ENCODE results near the gene ASCC3.
A peak's percentile ranks its signal among the peaks of the same experiment; 100 is the strongest.

The ASCC3 gene

DNA sequence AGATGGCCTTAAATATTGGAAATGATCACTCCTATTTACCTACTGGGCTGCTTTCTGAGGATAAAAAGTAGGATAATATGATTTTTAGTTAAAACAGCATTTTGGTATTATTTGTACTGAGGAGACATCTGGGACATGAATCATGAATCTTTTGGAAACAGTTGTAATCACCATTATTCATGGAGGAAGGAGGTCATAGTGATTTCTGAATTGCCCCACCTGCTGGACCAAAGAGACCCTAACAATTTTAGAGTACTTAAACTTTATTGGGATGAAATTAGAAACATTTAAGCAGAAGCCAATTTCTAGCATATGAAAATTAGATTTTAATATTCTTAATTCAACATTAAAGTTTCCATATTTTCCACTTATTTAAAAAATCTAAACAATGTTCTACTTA is 308.0 kb downstream of the ASCC3 start:
- peak in 2 of 3 donors; percentile 7 to 8 for DNase-seq

DNA sequence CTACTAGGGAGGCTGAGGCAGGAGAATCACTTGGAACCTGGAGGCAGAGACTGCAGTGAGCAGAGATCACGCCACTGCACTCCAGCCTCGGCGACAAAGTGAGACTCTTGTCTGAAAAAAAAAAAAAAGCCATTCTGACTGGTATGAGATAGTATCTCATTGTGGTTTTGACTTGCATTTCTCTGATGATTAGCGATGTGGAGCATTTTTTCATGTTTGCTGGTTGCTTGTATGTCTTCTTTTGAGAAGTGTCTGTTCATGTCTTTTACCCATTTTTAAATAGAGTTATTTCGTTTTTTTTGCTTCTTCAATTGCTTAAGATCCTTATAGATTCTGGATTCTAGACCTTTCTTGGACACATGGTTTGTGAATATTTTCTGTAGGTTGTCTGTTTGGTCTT is 312.9 kb downstream of the ASCC3 start:
- no peak for DNase-seq

DNA sequence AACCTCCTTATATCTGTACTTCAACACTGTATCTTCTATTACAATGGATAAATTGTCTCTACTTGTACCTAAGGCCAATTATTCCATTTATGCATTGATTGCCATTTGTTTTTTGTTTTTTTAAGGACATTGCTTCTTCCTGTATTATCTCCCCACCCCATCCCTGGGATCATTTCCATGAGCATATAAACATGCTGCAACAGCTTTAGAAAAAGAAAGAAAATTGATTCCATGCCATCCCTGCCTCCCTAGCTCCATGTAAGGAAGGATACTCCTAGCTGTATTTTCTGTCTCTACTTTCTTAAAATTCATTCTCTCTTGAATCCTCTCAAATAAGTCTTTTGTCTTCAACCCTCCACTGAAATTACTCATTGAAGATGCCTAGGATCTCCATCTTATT is 314.6 kb downstream of the ASCC3 start:
- no peak for DNase-seq

DNA sequence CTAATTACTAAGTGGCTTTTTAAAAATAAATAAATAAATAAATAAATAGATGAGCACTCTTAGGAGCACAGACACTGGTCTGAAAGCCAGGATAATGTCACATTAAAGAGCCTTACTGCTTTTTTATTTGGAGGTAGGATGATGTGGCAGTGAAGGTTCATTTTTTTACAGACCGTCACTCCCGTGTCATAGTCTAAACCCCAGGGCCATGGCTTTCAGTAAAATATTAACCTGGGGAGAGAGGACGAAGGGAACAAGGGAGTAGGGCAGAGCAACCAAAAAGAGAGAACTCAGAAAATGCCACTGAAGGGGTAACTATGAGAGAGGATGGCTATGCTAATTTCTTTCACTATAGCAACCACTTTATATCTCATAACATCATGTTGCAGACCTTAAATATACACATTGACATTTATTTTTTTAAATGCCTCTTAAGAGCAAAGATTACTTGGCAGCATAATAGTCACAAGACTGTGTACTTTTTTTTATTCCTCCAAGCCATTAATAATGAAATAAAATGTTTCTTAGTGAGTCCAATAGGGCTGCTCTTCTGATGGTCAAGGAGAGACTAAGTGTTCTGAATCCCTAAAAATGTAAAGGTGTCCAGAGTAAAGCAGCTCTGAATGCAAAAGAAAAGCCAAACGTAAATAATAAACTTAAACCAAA is 315.6 kb downstream of the ASCC3 start:
- no peak for DNase-seq

DNA sequence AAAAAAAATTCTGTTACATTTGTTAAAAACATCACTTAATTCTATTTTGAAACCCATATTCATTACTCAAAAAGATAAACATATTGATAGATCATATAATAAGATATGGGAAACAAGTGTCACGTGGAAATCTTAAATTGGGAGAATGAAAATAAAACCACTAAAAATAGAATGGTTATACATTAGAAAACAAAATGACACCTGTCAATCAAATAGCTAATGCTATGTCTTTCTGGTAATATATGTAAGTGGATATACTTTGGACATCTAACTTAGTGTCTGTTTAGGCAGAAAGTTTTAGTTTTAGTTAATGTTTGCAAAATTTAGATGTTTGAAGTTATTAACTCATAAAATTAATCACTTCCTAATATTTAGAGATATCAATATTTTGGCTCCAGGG is 321.3 kb downstream of the ASCC3 start:
- DNase-seq, result no peak

DNA sequence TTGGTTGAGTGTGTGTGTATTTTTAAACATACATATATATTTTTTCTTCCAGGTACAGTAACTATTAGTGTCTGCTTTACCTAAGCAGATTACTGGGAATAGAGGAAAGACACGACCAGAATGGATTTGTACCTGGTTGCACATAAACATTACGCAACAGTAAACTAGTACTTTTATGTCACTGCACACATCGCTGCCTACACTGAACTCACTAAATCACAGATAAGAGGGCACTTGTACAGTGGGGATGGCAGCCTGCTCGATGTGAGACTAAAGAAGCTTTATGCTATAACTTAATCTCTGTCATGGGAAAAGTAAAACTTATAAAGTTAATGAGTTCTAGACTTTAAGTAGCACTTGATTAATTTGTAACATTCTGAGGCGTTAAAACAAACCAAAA is 326.9 kb downstream of the ASCC3 start:
- no peak for DNase-seq

DNA sequence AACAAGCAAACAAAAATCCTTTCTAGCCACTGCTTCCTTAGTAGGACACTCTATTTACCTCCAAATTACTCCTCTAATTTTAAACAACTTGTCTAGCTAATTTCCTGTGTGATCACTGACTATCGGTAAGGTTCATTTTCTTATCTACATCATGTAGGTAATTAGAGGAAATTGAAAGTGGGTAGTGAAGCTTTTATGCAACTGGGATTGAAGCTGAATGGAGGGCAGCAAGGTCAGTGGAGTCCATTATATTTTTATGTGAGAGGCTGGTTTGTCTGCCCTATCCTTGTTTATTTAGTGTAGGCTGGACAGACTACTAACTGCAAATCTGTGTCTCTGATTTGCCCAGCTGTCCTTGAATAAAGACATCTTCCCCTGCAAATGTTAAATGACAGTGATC is 327.9 kb downstream of the ASCC3 start:
- DNase-seq, result no peak

DNA sequence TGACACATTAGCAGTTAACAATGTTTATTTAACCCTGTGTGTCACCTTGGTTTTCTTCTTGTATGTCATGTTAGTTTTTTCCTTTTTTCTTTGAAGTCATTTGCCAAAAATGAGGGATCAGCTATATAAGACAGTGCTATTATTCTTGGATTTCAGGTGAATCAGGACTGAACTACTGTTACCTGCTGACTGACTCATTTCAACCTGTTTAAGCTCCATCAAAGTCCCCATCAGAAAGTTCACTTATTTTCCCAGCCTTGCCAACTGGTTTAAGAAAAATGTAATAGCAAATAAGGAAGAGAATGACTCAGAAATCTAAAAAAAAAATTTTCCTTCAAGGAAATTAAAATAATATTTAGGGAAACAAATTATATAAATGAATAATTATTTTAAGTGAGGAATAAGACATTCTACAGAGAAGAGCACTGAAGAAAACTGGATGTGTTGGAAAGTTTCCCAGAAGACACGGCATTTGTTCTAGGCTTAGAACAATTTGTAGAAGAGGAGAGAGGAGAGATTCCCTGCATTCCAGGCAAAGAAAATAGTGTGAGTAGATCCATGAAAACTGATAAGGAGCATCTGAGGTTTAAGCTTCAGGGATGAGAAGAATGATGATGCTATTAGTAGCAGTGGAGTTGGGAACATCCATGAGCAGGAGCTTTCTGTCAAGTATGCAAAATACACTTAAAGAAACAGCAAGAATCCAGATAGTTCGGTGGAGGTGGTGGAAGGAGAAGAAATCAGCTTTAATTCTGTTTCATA is 331.5 kb downstream of the ASCC3 start:
- DNase-seq, result no peak

DNA sequence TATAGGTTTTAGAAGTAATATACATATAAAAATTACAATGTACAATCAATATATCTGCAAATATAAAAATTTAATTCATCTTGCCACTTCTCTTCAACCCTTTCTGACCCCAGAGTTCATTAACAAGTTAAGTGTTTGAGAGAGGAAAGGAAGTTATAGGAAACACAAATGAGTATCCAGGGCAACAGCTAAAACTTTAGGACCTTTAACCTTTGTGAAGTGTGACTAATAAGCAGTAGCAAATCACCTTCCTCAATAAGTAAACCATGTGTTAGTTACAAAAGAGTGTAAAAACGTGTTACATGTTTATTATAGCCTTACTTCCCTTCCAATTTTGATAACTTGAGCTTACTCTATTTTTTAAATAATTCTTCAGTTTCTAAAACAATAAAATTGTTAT is 343.0 kb downstream of the ASCC3 start:
- no peak for DNase-seq

DNA sequence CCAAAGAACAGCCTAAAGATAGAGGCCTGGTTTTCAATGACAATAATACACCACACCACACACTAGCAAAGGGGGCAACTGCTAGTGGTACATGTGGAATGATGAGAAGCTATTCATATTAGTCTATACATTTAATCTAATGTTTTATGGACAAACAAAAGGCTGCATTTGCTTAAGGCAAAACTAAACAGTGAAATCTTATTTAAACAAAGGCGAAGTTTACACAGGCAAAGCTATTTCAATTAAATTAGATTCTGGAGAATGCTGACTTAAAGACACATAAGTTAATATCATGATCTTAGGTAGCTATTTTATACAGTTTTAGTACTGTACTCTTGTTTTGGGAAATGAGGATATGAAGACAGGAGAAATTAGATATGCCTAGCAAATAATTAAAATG is 362.5 kb downstream of the ASCC3 start:
- DNase-seq, result no peak

DNA sequence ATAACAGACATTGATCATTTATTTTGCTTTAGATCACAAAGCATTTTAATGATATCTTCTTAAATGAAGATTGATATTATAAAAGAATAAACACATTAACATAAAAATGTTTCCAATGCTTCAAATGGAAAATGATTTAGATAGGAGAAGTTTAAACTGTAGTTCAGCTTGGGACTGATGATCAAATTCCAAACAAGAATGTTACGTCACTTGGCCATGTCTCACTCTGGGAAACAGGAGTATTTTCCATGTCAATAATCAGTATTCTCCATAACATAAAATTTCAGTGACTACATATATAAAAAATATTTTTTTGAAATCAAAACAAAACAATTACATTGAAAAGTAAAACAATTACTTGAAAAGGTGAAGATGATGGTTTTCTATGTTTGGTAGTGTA is 363.5 kb downstream of the ASCC3 start:
- DNase-seq, result no peak

DNA sequence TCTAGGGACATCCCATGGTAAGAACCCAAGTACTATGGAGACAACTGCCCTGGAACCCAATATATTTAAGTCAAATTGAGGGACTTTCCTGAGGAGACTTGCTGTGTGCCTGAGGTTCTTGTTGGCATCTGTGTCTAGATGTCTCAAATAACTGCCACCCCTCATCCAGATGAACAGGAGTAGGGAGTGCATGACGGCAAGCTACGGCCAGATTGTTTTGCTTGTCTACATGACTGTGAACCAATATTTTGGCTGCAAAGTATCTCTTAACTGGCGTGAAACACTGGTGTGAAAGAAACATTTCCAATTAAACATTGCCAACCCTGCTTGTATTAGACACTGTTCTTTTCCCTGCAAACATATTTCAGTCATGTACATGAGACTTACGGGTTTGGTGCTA is 364.0 kb downstream of the ASCC3 start:
- no peak for DNase-seq

DNA sequence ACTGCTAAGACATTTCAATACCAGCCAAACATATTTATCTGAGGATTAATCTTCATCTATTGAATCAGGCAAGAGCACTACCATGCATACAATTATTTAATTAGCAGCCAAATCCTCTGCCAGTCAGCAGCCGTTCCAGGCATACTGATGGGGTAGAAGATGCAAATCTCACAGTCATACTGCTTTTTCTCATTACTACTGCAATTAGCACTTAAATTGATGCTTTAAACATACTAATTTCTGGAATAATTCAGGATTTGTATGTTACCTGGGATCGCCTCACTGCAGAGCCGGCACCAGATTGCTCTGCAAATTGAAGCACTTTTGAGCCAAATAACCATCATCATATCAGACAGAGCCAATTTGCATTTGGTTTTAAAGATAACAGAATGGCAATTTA is 366.5 kb downstream of the ASCC3 start:
- no peak for DNase-seq

DNA sequence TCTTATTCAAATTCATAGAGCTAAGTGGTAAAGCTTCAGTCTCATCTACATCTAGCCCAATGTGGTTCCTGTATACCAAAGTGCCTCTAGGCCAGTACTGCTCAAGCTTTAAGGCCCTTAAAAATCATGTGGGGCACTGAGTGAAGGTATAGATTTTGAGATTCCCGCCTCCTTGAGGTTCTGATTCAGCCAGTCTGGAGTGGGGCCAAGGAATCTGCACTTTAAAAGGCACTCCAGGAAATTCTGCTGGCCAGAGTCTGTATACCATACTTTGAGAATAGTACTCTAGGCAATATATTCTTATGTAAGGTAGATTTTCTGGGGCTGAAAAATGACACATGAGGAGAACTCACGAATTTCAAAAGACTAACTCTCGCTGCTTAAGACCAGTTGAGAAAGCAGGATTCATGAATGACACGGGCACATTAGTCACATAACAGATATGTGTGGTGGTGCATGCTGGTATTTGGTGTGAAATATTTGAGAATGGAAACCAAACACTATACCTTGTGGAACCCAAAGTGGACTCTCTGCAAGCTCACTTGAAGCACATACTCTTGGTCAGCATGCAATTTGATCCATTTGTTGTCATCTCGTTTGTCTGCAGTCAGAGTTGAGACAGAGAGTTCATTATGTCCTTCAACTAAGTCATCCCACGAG is 368.8 kb downstream of the ASCC3 start:
- no peak for DNase-seq

DNA sequence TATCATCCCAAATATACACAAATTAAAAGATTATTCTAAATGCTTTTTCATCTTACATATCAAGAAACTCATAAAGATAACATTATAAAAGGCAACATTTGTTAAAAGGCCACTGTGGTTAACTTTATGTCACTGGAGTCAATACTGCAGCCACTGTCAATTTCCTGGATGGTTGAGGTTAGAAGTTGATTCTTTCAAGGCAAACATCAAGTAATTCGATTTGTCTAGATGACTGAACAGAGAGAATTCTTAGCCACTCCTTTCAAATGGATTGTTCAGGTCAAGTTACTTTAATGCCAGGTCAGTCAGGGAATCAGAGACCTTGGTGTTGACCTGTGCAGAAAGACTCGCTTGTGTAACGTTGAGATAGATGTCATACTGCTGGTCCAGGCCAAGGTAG is 372.0 kb downstream of the ASCC3 start:
- DNase-seq, result no peak

DNA sequence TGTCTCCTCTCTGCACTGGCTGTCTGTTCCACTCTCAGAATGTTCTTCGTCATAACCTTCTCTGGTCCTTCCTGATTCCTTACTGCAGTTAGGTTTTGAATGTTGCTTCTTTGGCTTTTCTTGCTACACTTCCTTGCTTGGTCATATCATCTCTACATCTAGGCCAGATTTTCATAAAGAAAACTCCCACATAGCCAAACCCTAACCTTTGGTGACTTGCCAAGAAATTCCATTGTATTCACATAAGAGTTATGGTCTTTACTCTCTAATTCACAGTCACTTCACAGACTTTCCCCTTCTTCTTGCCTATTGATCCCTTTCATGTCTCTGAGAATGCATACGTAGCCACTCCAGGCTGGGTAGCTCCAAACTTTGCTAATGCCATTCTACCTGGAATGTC is 374.5 kb downstream of the ASCC3 start:
- no peak for DNase-seq

DNA sequence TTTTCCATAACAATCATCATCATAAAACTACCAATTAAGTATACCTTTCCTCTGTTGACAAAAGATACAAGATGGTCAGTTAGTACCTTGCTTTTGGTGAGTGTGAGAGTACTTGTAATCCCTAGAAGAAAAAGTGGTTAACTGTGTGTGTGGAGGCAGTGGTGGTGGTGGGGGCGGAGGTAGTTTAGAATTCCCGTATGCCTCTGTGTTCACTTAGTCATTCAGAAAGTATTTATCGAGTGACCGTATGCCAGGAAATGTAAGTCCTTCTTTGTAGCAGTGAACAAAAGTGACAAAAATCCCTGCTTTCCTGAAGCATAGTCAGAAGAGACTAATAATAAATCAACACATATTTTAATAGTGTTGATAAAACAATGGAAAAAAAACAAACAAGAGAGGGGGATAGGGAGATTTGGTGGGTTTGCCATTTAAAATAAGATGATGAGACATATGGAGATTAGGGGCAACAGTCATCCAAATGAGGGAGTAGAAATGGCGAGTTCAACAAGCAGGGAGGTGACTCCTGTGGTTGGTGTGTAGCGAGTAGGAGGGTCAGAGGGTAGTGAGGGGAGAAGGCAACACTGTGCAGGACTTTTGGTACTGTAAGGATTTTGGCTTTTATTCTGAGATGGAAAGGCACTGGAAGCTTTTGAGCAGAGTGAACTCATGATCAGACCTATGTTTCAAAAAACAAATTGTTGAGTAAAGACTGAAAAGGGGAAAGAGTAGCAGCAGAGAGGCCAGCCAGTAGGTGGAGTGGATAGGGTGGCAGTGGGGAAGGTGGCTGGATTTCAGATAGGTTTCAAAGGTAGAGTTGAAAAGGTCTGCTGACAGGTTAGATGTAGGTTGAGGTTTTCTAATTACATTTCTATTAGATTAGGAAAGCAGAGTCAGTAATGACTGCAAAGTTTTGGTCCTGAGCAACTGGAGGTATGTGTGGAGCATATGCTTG is 376.1 kb downstream of the ASCC3 start:
- no peak for DNase-seq

DNA sequence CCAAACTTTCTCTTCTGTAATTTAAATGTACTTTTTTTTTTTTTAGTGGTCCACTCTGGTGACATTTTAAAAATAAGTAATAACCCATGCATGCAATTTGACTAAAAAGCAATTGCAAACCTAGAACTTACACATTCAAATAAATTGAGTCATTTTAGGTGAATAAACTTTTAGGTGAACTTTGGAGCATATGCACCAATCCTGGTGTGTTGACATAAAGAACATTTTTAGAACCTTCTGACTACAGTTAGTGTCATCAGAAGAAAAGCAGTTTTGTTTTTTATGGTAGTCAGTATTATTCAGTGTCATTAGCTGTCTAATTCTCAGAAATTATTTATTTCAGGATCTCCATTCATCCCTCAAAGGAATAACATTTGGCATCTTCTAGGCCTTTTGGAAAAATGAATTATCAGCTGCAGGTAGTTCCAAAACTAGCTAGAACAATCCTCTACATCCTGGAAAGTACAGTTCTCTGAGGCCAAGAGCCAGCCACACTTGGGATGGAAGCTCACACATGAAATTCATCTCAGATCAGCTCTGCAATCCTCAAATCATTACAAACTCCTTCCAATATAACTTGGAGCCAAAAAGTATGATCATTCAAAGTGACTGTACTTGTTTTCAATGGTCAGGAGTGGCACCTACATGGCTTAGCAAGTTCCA is 378.0 kb downstream of the ASCC3 start:
- DNase-seq, result no peak

DNA sequence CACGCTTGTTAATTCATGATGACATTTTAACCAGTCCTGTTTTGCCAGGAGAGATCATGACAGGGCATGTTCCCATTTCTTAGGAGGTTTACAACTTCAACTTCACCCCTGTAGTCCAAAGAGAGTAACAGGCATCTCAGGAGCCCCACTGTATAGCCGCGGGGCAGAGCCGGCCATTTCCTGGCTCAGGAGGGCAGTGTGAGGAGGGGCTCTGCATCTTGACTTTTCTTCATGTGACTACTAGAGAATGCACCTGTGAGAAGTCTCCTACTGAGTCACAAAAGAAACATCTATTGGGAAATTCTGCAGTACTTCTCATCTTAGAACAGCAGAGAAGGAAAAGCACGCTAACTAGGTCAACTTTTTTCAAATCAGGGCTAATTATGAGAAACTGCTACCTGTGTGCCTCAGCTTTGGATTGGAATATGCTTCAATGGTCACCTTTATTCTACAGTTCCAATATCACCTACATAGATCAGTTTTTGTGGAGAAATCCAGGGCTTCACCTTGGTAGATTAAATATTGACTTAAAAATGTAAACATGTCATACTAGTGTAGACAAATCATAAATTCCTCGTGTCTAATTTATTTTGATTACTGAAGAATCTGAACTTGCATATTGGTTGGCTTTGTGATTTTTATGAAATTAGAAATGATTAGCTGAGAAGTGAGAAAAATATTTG is 387.8 kb downstream of the ASCC3 start:
- no peak for DNase-seq

DNA sequence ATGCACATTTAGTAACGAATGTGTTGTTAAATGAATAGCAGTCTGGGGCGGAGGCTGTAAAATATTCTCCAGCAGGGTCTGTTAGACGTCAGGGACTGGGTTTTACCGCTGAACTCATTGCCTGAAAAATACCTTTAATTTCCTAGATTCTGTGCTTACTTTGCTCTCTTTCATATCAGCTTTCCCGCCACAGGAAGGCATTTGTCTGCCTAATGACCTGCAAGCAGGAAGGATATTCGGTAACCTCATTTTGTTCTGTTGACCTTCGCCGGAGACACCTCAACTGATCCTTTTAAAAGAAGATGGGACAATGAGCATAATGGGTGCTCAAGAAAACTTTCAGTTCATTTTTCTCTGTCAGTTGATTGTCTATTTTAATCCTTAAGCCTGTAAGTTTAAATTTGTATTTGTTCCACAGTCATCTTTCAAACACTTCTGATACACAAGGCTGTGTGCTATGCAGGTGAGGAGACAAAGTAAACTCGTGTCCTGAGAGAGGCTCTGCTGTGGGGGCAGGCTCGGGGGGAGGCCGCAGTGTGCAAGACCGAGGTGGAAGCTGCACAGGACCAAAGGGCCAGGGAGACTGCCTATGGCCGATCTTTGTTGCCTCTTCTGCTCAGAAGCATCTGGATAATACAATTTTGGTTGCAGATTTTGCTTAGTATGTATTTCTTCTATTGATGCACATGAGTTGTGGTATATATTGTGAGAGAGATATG is 389.0 kb downstream of the ASCC3 start:
- no peak for DNase-seq

DNA sequence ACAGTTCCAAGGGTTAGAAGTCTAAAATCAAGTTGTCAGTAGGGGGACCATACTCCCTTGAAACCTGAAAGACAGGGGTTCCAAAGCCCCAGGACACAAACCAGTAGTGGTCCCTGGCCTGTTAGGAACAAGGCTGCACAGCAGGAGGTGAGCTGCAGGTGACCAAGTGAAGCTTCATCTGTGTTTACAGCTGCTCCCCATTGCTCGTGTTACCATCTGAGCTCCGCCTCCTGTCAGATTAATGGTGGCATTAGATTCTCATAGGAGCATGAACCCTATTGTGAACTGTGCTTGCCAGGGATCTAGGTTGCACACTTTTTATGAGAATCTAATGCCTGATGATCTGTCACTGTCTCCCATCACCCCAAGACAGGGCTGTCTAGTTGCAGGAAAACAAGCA is 391.1 kb downstream of the ASCC3 start:
- no peak for DNase-seq

All from suppressor macrophage treated with lipopolysaccharide for 1 hour (primary cell).